T-helper 2 cell treated with Interferon-gamma antibody and Interleukin-4, amounts not matched to agents 5 μg/mL and 100 μg/mL, for 36 hours (primary cell): ENCODE results near the gene LPCAT1.

ENCODE experiments used
- DNase-seq: peaks from one replicate; pipeline ENCODE4 v3.0.0; 2021; ENCODE audit warnings: low spot score
- H3K27ac Mint-ChIP-seq: one replicate; pipeline ENCODE4 v1.8.0; 2021; ENCODE audit warnings: mild to moderate bottlenecking, mixed read lengths
- H3K27me3 Mint-ChIP-seq: one replicate; pipeline ENCODE4 v1.8.0; 2021; ENCODE audit warnings: low read depth, mixed read lengths
- H3K36me3 Mint-ChIP-seq: one replicate; pipeline ENCODE4 v1.8.0; 2021; ENCODE audit warnings: low read depth, mixed read lengths
- H3K4me1 Mint-ChIP-seq: one replicate; pipeline ENCODE4 v1.8.0; 2021; ENCODE audit warnings: low read depth, mixed read lengths
- H3K4me3 Mint-ChIP-seq: one replicate; pipeline ENCODE4 v1.8.0; 2022; ENCODE audit warnings: mild to moderate bottlenecking, moderate library complexity, mixed read lengths
- H3K9me3 Mint-ChIP-seq: one replicate; pipeline ENCODE4 v1.8.0; 2021; ENCODE audit warnings: mixed read lengths

Gene LPCAT1

GRCh38 chr5:1498623-1499416 is 24.9 kb downstream of the LPCAT1 start:
- no peaks in the 10 kb centered on the region for H3K9me3 Mint-ChIP-seq
- H3K4me3 Mint-ChIP-seq: no peak overlapping the region
- H3K36me3 Mint-ChIP-seq: peaks cover 11% of the 10 kb centered on the region
- H3K27me3 Mint-ChIP-seq: no peaks in the 10 kb centered on the region
- peak overlapping the region; percentile 1 for H3K27ac Mint-ChIP-seq
- no peak for DNase-seq
- H3K4me1 Mint-ChIP-seq: peaks cover 17% of the 10 kb centered on the region

GRCh38 chr5:1497795-1498622 is 25.8 kb downstream of the LPCAT1 start:
- Mint-ChIP-seq H3K27me3 (no peaks in the 10 kb centered on the region), H3K4me1 (peaks cover 14% of the 10 kb centered on the region), H3K9me3 (no peaks in the 10 kb centered on the region), H3K27ac (no peak overlapping the region), H3K4me3 (no peak overlapping the region), H3K36me3 (peaks cover 14% of the 10 kb centered on the region)
- no peak for DNase-seq

GRCh38 chr5:1497242-1497777 is 26.4 kb downstream of the LPCAT1 start:
- no peaks in the 10 kb centered on the region for H3K9me3 Mint-ChIP-seq
- no peak for DNase-seq
- peaks cover 18% of the 10 kb centered on the region for H3K36me3 Mint-ChIP-seq
- no peak overlapping the region for H3K27ac Mint-ChIP-seq
- H3K27me3 Mint-ChIP-seq: no peaks in the 10 kb centered on the region
- peaks cover 14% of the 10 kb centered on the region for H3K4me1 Mint-ChIP-seq
- no peak overlapping the region for H3K4me3 Mint-ChIP-seq

- no peak for DNase-seq
- peaks cover 14% of the 10 kb centered on the region for H3K4me1 Mint-ChIP-seq
- H3K9me3 Mint-ChIP-seq: no peaks in the 10 kb centered on the region
- H3K4me3 Mint-ChIP-seq: peak overlapping the region; percentile 59
- H3K36me3 Mint-ChIP-seq: peaks cover 27% of the 10 kb centered on the region
- H3K27ac Mint-ChIP-seq: peak overlapping the region; percentile 67
- no peaks in the 10 kb centered on the region for H3K27me3 Mint-ChIP-seq
Observed at GRCh38 chr5:1495525-1495897, 28.2 kb downstream of the LPCAT1 start.

GRCh38 chr5:1494780-1495524 is 28.8 kb downstream of the LPCAT1 start:
- DNase-seq: no peak
- Mint-ChIP-seq H3K27me3 (no peaks in the 10 kb centered on the region), H3K4me3 (peak overlapping the region; percentile 59), H3K36me3 (peaks cover 26% of the 10 kb centered on the region), H3K9me3 (no peaks in the 10 kb centered on the region), H3K4me1 (peaks cover 14% of the 10 kb centered on the region), H3K27ac (peak overlapping the region; percentile 67)

- Mint-ChIP-seq H3K4me3 (peak overlapping the region; percentile 29), H3K27me3 (no peaks in the 10 kb centered on the region), H3K4me1 (peaks cover 14% of the 10 kb centered on the region), H3K36me3 (peaks cover 26% of the 10 kb centered on the region), H3K27ac (peak overlapping the region; percentile 57), H3K9me3 (no peaks in the 10 kb centered on the region)
- DNase-seq: no peak
Observed at GRCh38 chr5:1493941-1494340, 29.8 kb downstream of the LPCAT1 start.

- no peak for DNase-seq
- H3K27me3 Mint-ChIP-seq: no peaks in the 10 kb centered on the region
- H3K4me1 Mint-ChIP-seq: peaks cover 14% of the 10 kb centered on the region
- peaks cover 23% of the 10 kb centered on the region for H3K36me3 Mint-ChIP-seq
- H3K9me3 Mint-ChIP-seq: no peaks in the 10 kb centered on the region
- H3K4me3 Mint-ChIP-seq: no peak overlapping the region
- no peak overlapping the region for H3K27ac Mint-ChIP-seq
Observed at GRCh38 chr5:1493413-1493812, 30.3 kb downstream of the LPCAT1 start.

GRCh38 chr5:1492757-1493156 is 31.0 kb downstream of the LPCAT1 start:
- no peaks in the 10 kb centered on the region for H3K27me3 Mint-ChIP-seq
- H3K9me3 Mint-ChIP-seq: no peaks in the 10 kb centered on the region
- peaks cover 14% of the 10 kb centered on the region for H3K4me1 Mint-ChIP-seq
- peaks cover 25% of the 10 kb centered on the region for H3K36me3 Mint-ChIP-seq
- no peak for DNase-seq
- no peak overlapping the region for H3K4me3 Mint-ChIP-seq
- H3K27ac Mint-ChIP-seq: no peak overlapping the region

- Mint-ChIP-seq H3K4me1 (peaks cover 7% of the 10 kb centered on the region), H3K4me3 (no peak overlapping the region), H3K9me3 (no peaks in the 10 kb centered on the region), H3K36me3 (peaks cover 26% of the 10 kb centered on the region), H3K27me3 (no peaks in the 10 kb centered on the region), H3K27ac (no peak overlapping the region)
- no peak for DNase-seq
Observed at GRCh38 chr5:1490376-1490775, 33.4 kb downstream of the LPCAT1 start.

- Mint-ChIP-seq H3K27me3 (no peaks in the 10 kb centered on the region), H3K9me3 (no peaks in the 10 kb centered on the region), H3K36me3 (peaks cover 24% of the 10 kb centered on the region), H3K4me1 (peaks cover 1% of the 10 kb centered on the region), H3K4me3 (no peak overlapping the region), H3K27ac (no peak overlapping the region)
- DNase-seq: no peak
Observed at GRCh38 chr5:1489754-1490153, 34.0 kb downstream of the LPCAT1 start.

- Mint-ChIP-seq H3K27ac (no peak overlapping the region), H3K36me3 (peaks cover 24% of the 10 kb centered on the region), H3K4me3 (no peak overlapping the region), H3K9me3 (no peaks in the 10 kb centered on the region), H3K4me1 (peaks cover 1% of the 10 kb centered on the region), H3K27me3 (no peaks in the 10 kb centered on the region)
- peak; percentile 40 for DNase-seq
Observed at GRCh38 chr5:1488882-1489680, 34.7 kb downstream of the LPCAT1 start.

- H3K36me3 Mint-ChIP-seq: peaks cover 21% of the 10 kb centered on the region
- H3K4me3 Mint-ChIP-seq: no peak overlapping the region
- no peaks in the 10 kb centered on the region for H3K9me3 Mint-ChIP-seq
- no peak overlapping the region for H3K27ac Mint-ChIP-seq
- no peak for DNase-seq
- peaks cover 2% of the 10 kb centered on the region for H3K4me1 Mint-ChIP-seq
- H3K27me3 Mint-ChIP-seq: no peaks in the 10 kb centered on the region
Observed at GRCh38 chr5:1487079-1487764, 36.5 kb downstream of the LPCAT1 start.

GRCh38 chr5:1486271-1486670 is 37.5 kb downstream of the LPCAT1 start:
- Mint-ChIP-seq H3K27ac (no peak overlapping the region), H3K9me3 (no peaks in the 10 kb centered on the region), H3K27me3 (no peaks in the 10 kb centered on the region), H3K4me1 (peaks cover 2% of the 10 kb centered on the region), H3K36me3 (peaks cover 16% of the 10 kb centered on the region), H3K4me3 (no peak overlapping the region)
- DNase-seq: no peak
